GM23338 (cell line): ENCODE measurements around the gene CORO2A. TPM values are rescaled to one million over a fixed set of nuclear protein-coding genes. Genes with fewer than 3 reads are reported as not detected.

Experiments used
- ATAC-seq: fragments of 200-7000 bp; cut with Tn5 transposase; 3 replicates; pipeline ENCODE4 v1.9.1; 2020
- DNase-seq: peaks from one replicate; pipeline ENCODE4 v3.0.0-alpha.2; 2015; ENCODE audit warnings: low spot score
- H2AFZ ChIP-seq: fragments of 200-600 bp; sonication (generic); 2 replicates; pipeline ENCODE4 v1.8.0; 2016; ENCODE audit warnings: antibody characterized with exemption, mild to moderate bottlenecking, moderate library complexity
- H3F3A ChIP-seq: fragments of 200-600 bp; sonication (generic); replicated peaks from 2 replicates; pipeline ENCODE4 v1.8.0; 2017; ENCODE audit warnings: antibody characterized with exemption, mixed run types, low read depth
- H3K27ac ChIP-seq: fragments of 200-600 bp; sonication (generic); 2 replicates; pipeline ENCODE4 v1.6.1; 2016; ENCODE audit warnings: low read depth
- H3K27me3 ChIP-seq: fragments of 200-600 bp; sonication (generic); 2 replicates; pipeline ENCODE4 v1.8.0; 2016; ENCODE audit warnings: mild to moderate bottlenecking, mixed run types, moderate library complexity; ENCODE audit not compliant: insufficient read depth
- H3K36me3 ChIP-seq: fragments of 200-600 bp; sonication (generic); 2 replicates; pipeline ENCODE4 v1.8.0; 2016; ENCODE audit warnings: mild to moderate bottlenecking; ENCODE audit not compliant: insufficient read depth
- H3K4me1 ChIP-seq: fragments of 200-600 bp; sonication (generic); 2 replicates; pipeline ENCODE4 v1.8.0; 2016; ENCODE audit warnings: mild to moderate bottlenecking, moderate library complexity; ENCODE audit not compliant: insufficient read depth
- H3K4me2 ChIP-seq: fragments of 200-600 bp; sonication (generic); 2 replicates; pipeline ENCODE4 v1.7.1; 2017; ENCODE audit warnings: mixed run types
- H3K4me3 ChIP-seq: fragments of 200-600 bp; sonication (generic); 2 replicates; pipeline ENCODE4 v1.6.1; 2016; ENCODE audit warnings: mixed run types
- H3K79me2 ChIP-seq: fragments of 200-600 bp; sonication (generic); replicated peaks from 2 replicates; pipeline ENCODE4 v1.8.0; 2017; ENCODE audit warnings: mild to moderate bottlenecking; ENCODE audit not compliant: insufficient read depth
- H3K9me2 ChIP-seq: fragments of 200-600 bp; sonication (generic); 2 replicates; pipeline ENCODE4 v1.8.0; 2017; ENCODE audit not compliant: insufficient read depth
- H4K20me1 ChIP-seq: fragments of 200-600 bp; sonication (generic); replicated peaks from 2 replicates; pipeline ENCODE4 v1.8.0; 2017; ENCODE audit warnings: mild to moderate bottlenecking; ENCODE audit not compliant: insufficient read depth
- H3K27ac Mint-ChIP-seq: 2 replicates; pipeline ENCODE4 v1.8.0; 2020; ENCODE audit warnings: inconsistent platforms, mild to moderate bottlenecking, moderate library complexity, mixed read lengths
- H3K27me3 Mint-ChIP-seq: 3 replicates; pipeline ENCODE4 v1.8.0; 2022; ENCODE audit warnings: low read depth, mild to moderate bottlenecking, moderate library complexity, mixed read lengths, inconsistent platforms; ENCODE audit not compliant: insufficient read depth, poor library complexity
- H3K36me3 Mint-ChIP-seq: 3 replicates; pipeline ENCODE4 v1.8.0; 2021; ENCODE audit warnings: low read depth, mild to moderate bottlenecking, inconsistent platforms, moderate library complexity, mixed read lengths
- H3K4me1 Mint-ChIP-seq: 3 replicates; pipeline ENCODE4 v1.8.0; 2020; ENCODE audit warnings: mild to moderate bottlenecking, inconsistent platforms, mixed read lengths
- H3K4me3 Mint-ChIP-seq: 3 replicates; pipeline ENCODE4 v1.8.0; 2021; ENCODE audit warnings: moderate library complexity, mild to moderate bottlenecking, inconsistent platforms, mixed read lengths
- H3K9me3 Mint-ChIP-seq: 3 replicates; pipeline ENCODE4 v1.8.0; 2020; ENCODE audit warnings: moderate library complexity, mild to moderate bottlenecking, inconsistent platforms, mixed read lengths
- CTCF ChIP-seq, 2 experiments: fragments of 200-600 bp in 1 of 2; sonication (generic) in 1 of 2; conservative IDR thresholded peaks; 2 replicates each; pipeline versions ENCODE4 v1.5.1 to v1.6.1; 2016 to 2017; ENCODE audit warnings: antibody characterized with exemption in 2 of 2, low read depth in 2 of 2, mild to moderate bottlenecking in 2 of 2, moderate library complexity in 1 of 2
- EZH2 ChIP-seq: fragments of 200-600 bp; sonication (generic); IDR thresholded peaks from one replicate; pipeline ENCODE4 v1.8.0; 2017; ENCODE audit warnings: antibody characterized with exemption, mild to moderate bottlenecking, low read depth; ENCODE audit not compliant: unreplicated experiment
- EZH2phosphoT487 ChIP-seq: fragments of 200-600 bp; sonication (generic); IDR thresholded peaks from one replicate; pipeline ENCODE4 v1.8.1; 2018; ENCODE audit warnings: antibody characterized with exemption; ENCODE audit not compliant: unreplicated experiment
- JUNB ChIP-seq: IDR thresholded peaks from one replicate; pipeline ENCODE4 v1.6.1; 2016; ENCODE audit warnings: antibody characterized with exemption; ENCODE audit not compliant: unreplicated experiment
- REST ChIP-seq: IDR thresholded peaks from one replicate; pipeline ENCODE4 v1.6.1; 2018; ENCODE audit warnings: antibody characterized with exemption; ENCODE audit not compliant: unreplicated experiment
- STAT1 ChIP-seq: IDR thresholded peaks from one replicate; pipeline ENCODE4 v1.6.1; 2016; ENCODE audit warnings: antibody characterized with exemption; ENCODE audit not compliant: unreplicated experiment
- ZNF114 ChIP-seq: fragments of 250-450 bp; sonication (Bioruptor Pico); IDR thresholded peaks from 2 replicates; pipeline ENCODE4 v1.5.0; 2020; ENCODE audit warnings: mild to moderate bottlenecking, moderate library complexity
- ZNF331 ChIP-seq: fragments of 250-450 bp; sonication (Bioruptor Pico); IDR thresholded peaks from 2 replicates; pipeline ENCODE4 v1.5.0; 2020; ENCODE audit warnings: low read depth, mild to moderate bottlenecking, moderate library complexity
- polyA plus RNA-seq: library from polyadenylated mRNA; unstranded; fragments of >200 nt; fragmentation: Nextera tagmentation; extraction: Ambion mirVana; gene quantifications from 2 replicates; pipeline ENCODE4 v1.2.1, GENCODE V29; 2016
- total RNA-seq: library from RNA; depleted of rRNA; stranded (reverse); fragments of >200 nt; shearing (Covaris generic); gene quantifications from 2 replicates; pipeline ENCODE4 v1.2.3, GENCODE V29; 2014
- TF ChIP-seq, protein P1 (sequence below): IDR thresholded peaks from 2 replicates; pipeline ENCODE4 v1.6.1; 2016; ENCODE audit warnings: antibody characterized with exemption

The CORO2A gene
- total and polyA plus RNA-seq, 2 experiments from 2014 or later, result 12.9 to 27.6 TPM

- TF ChIP-seq, protein P1, sequence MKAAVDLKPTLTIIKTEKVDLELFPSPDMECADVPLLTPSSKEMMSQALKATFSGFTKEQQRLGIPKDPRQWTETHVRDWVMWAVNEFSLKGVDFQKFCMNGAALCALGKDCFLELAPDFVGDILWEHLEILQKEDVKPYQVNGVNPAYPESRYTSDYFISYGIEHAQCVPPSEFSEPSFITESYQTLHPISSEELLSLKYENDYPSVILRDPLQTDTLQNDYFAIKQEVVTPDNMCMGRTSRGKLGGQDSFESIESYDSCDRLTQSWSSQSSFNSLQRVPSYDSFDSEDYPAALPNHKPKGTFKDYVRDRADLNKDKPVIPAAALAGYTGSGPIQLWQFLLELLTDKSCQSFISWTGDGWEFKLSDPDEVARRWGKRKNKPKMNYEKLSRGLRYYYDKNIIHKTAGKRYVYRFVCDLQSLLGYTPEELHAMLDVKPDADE, result no peak
- no peak for TF ChIP-seq JUNB
These were observed 32.6 kb downstream of the CORO2A start (continued) for GRCh38 chr9:98159790-98160189.

DNA sequence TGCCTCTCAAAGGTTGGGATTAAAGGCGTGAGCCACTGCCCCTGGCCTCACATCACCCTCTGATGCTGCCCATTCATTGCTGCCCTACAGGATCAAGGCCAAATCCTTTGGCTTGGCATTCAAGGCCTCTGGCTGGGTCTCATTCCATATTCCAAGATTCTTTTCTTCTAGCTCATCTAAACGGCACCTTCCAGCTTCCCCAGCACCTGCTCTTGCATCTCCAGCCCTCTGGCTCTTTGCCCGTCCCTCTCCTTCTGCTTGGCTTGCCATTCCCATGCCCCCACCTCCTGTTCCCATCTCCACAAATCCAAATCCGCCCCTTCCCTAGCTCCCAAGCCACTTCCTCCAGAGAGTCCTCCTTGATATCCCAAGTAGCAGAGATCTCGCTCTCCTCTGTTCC lies 33.1 kb downstream of the CORO2A start:
- Mint-ChIP-seq H3K27me3 (peaks cover 1% of the 10 kb centered on the region), H3K4me1 (no peaks in the 10 kb centered on the region; the same call in 2 of the 3 replicates), H3K27ac (no peak overlapping the region), H3K9me3 (no peaks in the 10 kb centered on the region), H3K4me3 (no peak overlapping the region), H3K36me3 (no peaks in the 10 kb centered on the region; the same call in 2 of the 3 replicates)
- Histone ChIP-seq H3K9me2 (no peaks in the 10 kb centered on the region), H3K79me2 (no peaks in the 10 kb centered on the region; the same call in 1 of the 2 replicates), H3K4me2 (no peak overlapping the region), H3K27ac (no peak overlapping the region), H3K4me1 (no peaks in the 10 kb centered on the region), H3K4me3 (no peak overlapping the region), H2AFZ (no peak overlapping the region), H3F3A (no peaks in the 10 kb centered on the region), H3K36me3 (0 out of 2 replicates have a peak, but pooled peaks cover 5% of the 10 kb centered on the region), H3K27me3 (no peaks in the 10 kb centered on the region), H4K20me1 (peaks cover 2% of the 10 kb centered on the region; the same call in 1 of the 2 replicates)
- ATAC-seq (no peak), DNase-seq (no peak)
- no peak for TF ChIP-seq EZH2
- no peak for TF ChIP-seq ZNF114 (CRISPR knock-in tag)
- no peak for TF ChIP-seq REST
- TF ChIP-seq, protein P1, result no peak
- no peak for TF ChIP-seq EZH2phosphoT487
- no peak for TF ChIP-seq STAT1
- no peak for TF ChIP-seq ZNF331 (CRISPR knock-in tag)
- no peak for TF ChIP-seq CTCF (conservative IDR thresholded peaks at IDR 0.05; ENCODE audit: low read depth in 2 of 2)
